Measurements from ENCODE around the gene ZBTB20.
A peak's percentile ranks its signal among the peaks of the same experiment; 100 is the strongest.

The ZBTB20 gene

GRCh38 chr3:114308830-114309229 lies 838.3 kb downstream of the ZBTB20 start:
- peak; percentile 70 for DNase-seq

- DNase-seq = no peak
Measured at GRCh38 chr3:114308377-114308776, 838.7 kb downstream of the ZBTB20 start.

- DNase-seq = no peak
Measured at GRCh38 chr3:114307832-114308231, 839.3 kb downstream of the ZBTB20 start.

- no peak for DNase-seq
Measured at GRCh38 chr3:114307222-114307830, 839.8 kb downstream of the ZBTB20 start.

- DNase-seq = no peak
Measured at GRCh38 chr3:114299941-114300624, 847.0 kb downstream of the ZBTB20 start.

GRCh38 chr3:114299421-114299820 lies 847.7 kb downstream of the ZBTB20 start:
- DNase-seq = peak; percentile 40

- DNase-seq = no peak
Measured at GRCh38 chr3:114295946-114296345, 851.1 kb downstream of the ZBTB20 start.

- DNase-seq = no peak
Measured at GRCh38 chr3:114294940-114295480, 852.1 kb downstream of the ZBTB20 start.

GRCh38 chr3:114293838-114294535 lies 853.1 kb downstream of the ZBTB20 start, which contains the start of gene TIGIT:
Gene TIGIT, plus strand, starts transcription at chr3:114294028. Its CDS starts 34 bp downstream, at chr3:114294062.
- DNase-seq = peak; percentile 34

GRCh38 chr3:114290911-114291901 lies 855.9 kb downstream of the ZBTB20 start:
- DNase-seq = peak; percentile 86

GRCh38 chr3:114286266-114286665 lies 860.8 kb downstream of the ZBTB20 start:
- DNase-seq = no peak

GRCh38 chr3:114285648-114286230 lies 861.3 kb downstream of the ZBTB20 start:
- DNase-seq = no peak

- no peak for DNase-seq
Measured at GRCh38 chr3:114284644-114285043, 862.4 kb downstream of the ZBTB20 start.

Data from CD4-positive, alpha-beta T cell treated with Interleukin-15 for 1 hour (primary cell).